Measurements from ENCODE around the gene IQGAP2. TPM values are rescaled to one million over a fixed set of nuclear protein-coding genes. Genes with fewer than 3 reads are reported as not detected.

The IQGAP2 gene
- total RNA-seq, 1 experiment from 2014 or later, result 0.59 TPM

DNA sequence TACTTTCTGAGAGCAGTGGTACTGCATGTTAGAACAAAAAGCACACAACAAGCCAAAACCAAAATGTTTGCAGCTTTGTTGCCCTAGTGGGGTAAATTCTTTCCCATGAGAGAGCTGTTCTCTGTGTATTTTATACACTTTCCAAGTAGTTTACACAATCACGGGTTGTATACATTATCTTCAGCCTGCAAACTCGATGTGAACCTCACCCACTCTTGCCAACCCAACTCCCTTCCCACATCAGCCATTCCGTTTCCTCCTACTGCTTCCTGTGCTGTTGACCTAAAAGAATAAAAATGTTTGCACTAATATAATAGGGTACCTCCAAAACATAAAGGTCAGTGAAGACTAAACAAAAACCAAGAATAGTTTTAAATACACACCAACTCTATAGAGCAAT, 47.0 kb downstream of the IQGAP2 start:
- Histone ChIP-seq H3K4me3 (ENCODE audit: low read depth in 2 of 2, low read length in 2 of 2) (no peak overlapping the region), H3K27ac (ENCODE audit: low read length) (no peak overlapping the region), H3K27me3 (ENCODE audit: control insufficient read depth, insufficient read depth, low read length) (peaks cover 16% of the 10 kb centered on the region), H3K36me3 (ENCODE audit: control insufficient read depth, insufficient read depth, low read length) (no peaks in the 10 kb centered on the region; the same call in 1 of the 2 replicates), H3K9me3 (ENCODE audit: control insufficient read depth, insufficient read depth, low read depth, low read length) (no peaks in the 10 kb centered on the region), H3K4me1 (ENCODE audit: control insufficient read depth, insufficient read depth, low read length) (no peaks in the 10 kb centered on the region)
- in situ Hi-C loops (cut with HindIII; ENCODE audit: low pct_unique_long_range_greater_than_20kb, low sequenced_read_pairs) (no loop called here), intact Hi-C loops (cut with micrococcal nuclease; ENCODE audit: unreplicated experiment) (no loop called here)
- TF ChIP-seq SIN3A (IDR thresholded peaks at IDR 0.05; ENCODE audit: borderline replicate concordance, insufficient read depth, low read depth, low read length) (no peak), POLR2AphosphoS5 (IDR thresholded peaks at IDR 0.05; ENCODE audit: low read depth, low read length) (no peak), TCF7L2 (IDR thresholded peaks at IDR 0.05; ENCODE audit: low read depth, low read length) (no peak)
- TF ChIP-seq, protein P1, sequence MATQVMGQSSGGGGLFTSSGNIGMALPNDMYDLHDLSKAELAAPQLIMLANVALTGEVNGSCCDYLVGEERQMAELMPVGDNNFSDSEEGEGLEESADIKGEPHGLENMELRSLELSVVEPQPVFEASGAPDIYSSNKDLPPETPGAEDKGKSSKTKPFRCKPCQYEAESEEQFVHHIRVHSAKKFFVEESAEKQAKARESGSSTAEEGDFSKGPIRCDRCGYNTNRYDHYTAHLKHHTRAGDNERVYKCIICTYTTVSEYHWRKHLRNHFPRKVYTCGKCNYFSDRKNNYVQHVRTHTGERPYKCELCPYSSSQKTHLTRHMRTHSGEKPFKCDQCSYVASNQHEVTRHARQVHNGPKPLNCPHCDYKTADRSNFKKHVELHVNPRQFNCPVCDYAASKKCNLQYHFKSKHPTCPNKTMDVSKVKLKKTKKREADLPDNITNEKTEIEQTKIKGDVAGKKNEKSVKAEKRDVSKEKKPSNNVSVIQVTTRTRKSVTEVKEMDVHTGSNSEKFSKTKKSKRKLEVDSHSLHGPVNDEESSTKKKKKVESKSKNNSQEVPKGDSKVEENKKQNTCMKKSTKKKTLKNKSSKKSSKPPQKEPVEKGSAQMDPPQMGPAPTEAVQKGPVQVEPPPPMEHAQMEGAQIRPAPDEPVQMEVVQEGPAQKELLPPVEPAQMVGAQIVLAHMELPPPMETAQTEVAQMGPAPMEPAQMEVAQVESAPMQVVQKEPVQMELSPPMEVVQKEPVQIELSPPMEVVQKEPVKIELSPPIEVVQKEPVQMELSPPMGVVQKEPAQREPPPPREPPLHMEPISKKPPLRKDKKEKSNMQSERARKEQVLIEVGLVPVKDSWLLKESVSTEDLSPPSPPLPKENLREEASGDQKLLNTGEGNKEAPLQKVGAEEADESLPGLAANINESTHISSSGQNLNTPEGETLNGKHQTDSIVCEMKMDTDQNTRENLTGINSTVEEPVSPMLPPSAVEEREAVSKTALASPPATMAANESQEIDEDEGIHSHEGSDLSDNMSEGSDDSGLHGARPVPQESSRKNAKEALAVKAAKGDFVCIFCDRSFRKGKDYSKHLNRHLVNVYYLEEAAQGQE (IDR thresholded peaks at IDR 0.05; ENCODE audit: insufficient read depth in 1 of 2, low read depth in 2 of 2, low read length in 1 of 2), result no peak
- TF ChIP-seq, protein P2, sequence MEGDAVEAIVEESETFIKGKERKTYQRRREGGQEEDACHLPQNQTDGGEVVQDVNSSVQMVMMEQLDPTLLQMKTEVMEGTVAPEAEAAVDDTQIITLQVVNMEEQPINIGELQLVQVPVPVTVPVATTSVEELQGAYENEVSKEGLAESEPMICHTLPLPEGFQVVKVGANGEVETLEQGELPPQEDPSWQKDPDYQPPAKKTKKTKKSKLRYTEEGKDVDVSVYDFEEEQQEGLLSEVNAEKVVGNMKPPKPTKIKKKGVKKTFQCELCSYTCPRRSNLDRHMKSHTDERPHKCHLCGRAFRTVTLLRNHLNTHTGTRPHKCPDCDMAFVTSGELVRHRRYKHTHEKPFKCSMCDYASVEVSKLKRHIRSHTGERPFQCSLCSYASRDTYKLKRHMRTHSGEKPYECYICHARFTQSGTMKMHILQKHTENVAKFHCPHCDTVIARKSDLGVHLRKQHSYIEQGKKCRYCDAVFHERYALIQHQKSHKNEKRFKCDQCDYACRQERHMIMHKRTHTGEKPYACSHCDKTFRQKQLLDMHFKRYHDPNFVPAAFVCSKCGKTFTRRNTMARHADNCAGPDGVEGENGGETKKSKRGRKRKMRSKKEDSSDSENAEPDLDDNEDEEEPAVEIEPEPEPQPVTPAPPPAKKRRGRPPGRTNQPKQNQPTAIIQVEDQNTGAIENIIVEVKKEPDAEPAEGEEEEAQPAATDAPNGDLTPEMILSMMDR (IDR thresholded peaks at IDR 0.05), result no peak
- no peak for DNase-seq (ENCODE audit: low read depth, low spot score)
- ChIA-PET POLR2A (no interaction called here), CTCF (no interaction called here)
- no peak for ATAC-seq
- no TSS peak for BruUV-seq (replicated peaks)

GRCh38 chr5:76451031-76451701, 48.1 kb downstream of the IQGAP2 start:
- Histone ChIP-seq H3K4me3 (ENCODE audit: low read depth in 2 of 2, low read length in 2 of 2) (no peak overlapping the region), H3K9me3 (ENCODE audit: control insufficient read depth, insufficient read depth, low read depth, low read length) (no peaks in the 10 kb centered on the region), H3K27me3 (ENCODE audit: control insufficient read depth, insufficient read depth, low read length) (peaks cover 16% of the 10 kb centered on the region), H3K4me1 (ENCODE audit: control insufficient read depth, insufficient read depth, low read length) (no peaks in the 10 kb centered on the region), H3K36me3 (ENCODE audit: control insufficient read depth, insufficient read depth, low read length) (no peaks in the 10 kb centered on the region; the same call in 1 of the 2 replicates), H3K27ac (ENCODE audit: low read length) (no peak overlapping the region)
- in situ Hi-C loops (cut with HindIII; ENCODE audit: low pct_unique_long_range_greater_than_20kb, low sequenced_read_pairs), result no loop called here
- CTCF ChIA-PET, result no interaction called here
- DNase-seq (ENCODE audit: low read depth, low spot score), result no peak
- BruUV-seq (replicated peaks), result no TSS peak
- TF ChIP-seq SIN3A (IDR thresholded peaks at IDR 0.05; ENCODE audit: borderline replicate concordance, insufficient read depth, low read depth, low read length), result no peak
- TF ChIP-seq, protein P2 (IDR thresholded peaks at IDR 0.05), result no peak
- TF ChIP-seq, protein P1 (IDR thresholded peaks at IDR 0.05; ENCODE audit: insufficient read depth in 1 of 2, low read depth in 2 of 2, low read length in 1 of 2), result no peak
- no peak for TF ChIP-seq TCF7L2 (IDR thresholded peaks at IDR 0.05; ENCODE audit: low read depth, low read length)
- no peak for TF ChIP-seq POLR2AphosphoS5 (IDR thresholded peaks at IDR 0.05; ENCODE audit: low read depth, low read length)
- ATAC-seq, result no peak
- intact Hi-C loops (cut with micrococcal nuclease; ENCODE audit: unreplicated experiment), result no loop called here
- POLR2A ChIA-PET, result no interaction called here
